Measurements from ENCODE around the gene PAK4. TPM values are rescaled to one million over a fixed set of nuclear protein-coding genes. Genes with fewer than 3 reads are reported as not detected.
"Not testable (repeated sequence)": the region's sequence is repeated elsewhere in the genome, so short reads cannot be mapped to it uniquely, and the experiment has no call there.

The PAK4 gene
- 7.1 and 10.5 TPM in 2 replicates for total RNA-seq (2014; rRNA removed; shearing (Covaris generic))

DNA sequence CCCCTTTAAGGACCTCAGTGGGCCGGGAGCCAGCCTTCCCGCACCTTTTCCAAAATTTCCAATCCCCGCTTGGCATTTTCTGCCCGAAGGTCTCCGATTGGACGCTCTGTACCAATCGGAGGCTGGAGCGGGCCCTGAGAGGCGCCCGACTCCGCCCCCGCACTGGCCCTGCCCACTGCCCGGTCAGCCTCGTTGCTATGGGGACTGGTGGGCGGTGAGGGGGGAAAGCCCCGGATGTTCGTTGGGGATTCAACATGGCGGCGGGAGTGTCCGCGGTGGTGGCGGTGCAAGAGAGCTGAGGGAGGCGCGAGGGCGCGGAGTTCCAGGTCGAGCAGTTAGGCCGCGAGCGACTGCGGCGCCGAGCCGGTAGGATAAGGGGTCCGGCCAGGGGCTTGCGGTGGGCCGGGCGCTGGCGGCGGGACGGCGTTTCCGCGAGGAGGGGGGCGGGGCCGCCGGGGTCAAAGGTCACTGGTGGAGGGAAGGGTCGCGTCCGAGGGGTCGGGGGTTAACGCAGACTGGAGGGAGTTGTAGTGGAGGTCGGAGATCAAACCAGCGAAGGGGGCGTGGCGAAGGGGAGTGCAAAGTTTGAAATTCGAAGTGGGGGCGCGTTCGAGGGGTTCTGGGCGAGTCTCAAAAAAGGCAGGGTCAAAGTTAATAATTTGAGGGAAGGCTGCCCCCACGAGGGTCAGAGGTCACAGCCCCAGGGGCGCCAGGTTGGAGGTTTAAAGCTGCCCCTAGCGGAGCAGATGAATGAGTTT lies at the start of gene PAK4:
Gene PAK4 (plus strand): TSS at position 233 of the 758 bp plus-strand sequence. CDS start 43,768 bp downstream, outside the sequence.
- peak; percentile 98 for DNase-seq (ENCODE audit: low read depth)

DNA sequence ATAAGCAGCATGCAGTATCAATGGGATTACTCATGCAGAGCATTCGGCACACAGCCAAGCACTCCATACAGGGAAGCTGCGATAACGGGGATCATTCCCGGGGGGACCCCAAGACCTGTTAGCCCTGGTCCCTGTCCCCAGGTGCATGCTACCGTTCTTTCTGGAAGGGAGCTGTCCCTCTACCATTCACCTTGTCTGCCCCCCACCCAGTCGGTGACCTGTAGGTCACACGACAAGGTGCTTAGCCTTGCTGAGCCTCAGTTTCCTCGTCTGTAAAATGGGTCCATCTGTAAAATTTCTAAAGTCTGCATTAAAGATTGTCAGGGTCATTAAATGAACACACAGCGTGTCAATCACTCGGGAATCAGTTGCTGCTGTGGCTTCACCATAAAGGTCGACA lies 48.3 kb upstream of the PAK4 start:
- DNase-seq (ENCODE audit: low read depth): no peak

DNA sequence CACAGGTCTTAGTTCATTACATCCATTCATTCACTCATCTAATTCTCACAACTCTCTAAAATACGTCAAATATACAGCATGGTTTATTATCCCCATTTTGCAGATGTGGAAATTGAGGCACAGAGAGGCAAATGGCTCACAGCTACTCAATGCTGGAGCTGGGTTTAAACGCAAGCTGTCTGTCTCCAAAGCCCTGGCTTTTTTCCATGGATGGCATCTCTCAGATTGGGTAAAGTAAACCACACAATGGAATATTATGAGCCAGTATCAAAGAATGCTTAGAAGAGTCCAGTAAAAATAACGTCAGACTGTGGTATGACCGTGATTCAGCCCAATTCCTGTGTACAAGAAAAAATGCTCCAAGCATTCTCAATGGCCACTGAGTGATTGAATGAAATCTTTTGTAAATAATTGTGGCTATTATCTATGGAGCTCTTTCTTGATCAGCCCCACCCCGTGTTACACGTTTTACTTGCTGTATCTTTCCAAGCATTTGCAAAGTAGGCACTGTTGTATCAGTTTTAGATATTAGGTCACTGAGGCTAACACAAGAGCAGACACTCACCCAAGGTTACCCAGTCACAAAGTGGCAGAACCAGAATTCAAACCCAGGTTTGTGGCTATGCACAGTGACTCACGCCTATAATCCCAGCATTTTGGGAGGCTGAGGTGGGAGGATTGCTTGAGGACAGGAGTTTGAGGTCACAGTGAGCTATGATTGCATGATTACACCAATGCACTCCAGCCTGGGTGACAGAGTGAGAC lies 47.0 kb upstream of the PAK4 start:
- peak; percentile 98 for DNase-seq (ENCODE audit: low read depth)

DNA sequence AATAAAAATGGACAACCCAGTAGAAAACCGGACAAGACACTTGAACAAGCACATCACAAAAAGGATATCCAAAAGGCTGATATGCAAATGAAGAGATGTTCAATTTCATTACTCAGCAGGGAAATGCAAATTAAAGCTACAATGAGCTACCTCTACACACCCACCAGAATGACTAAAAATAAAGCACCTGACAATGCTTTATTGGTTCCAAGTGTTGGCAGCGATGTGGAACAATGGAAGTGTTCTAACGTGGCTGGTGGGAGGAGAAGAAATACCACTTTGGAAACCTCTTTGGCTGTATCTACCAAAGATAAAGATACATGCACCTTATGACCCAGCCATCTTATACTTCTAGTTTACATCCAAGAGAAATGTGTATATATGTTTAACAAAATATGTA lies 45.2 kb upstream of the PAK4 start:
- no peak for DNase-seq (ENCODE audit: low read depth)

DNA sequence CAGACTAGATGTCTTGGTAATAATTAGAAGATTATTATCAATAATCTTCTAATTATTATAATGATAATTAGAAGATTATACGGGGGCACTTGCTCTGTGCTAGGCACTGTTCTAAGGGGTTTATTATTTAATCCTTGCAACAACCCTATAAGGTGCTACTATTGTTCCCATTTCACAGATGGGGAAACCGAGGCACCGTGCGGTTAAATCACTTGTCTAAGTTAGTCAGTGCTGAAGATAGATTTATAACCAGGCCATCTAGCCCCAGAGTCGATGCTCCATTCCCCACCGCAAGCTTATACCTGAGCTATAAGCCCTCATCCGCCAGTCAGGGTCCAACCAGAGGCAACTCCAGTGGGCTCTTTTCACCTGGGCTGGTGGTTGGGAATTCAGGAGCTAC lies 43.4 kb upstream of the PAK4 start:
- DNase-seq (ENCODE audit: low read depth): no peak

DNA sequence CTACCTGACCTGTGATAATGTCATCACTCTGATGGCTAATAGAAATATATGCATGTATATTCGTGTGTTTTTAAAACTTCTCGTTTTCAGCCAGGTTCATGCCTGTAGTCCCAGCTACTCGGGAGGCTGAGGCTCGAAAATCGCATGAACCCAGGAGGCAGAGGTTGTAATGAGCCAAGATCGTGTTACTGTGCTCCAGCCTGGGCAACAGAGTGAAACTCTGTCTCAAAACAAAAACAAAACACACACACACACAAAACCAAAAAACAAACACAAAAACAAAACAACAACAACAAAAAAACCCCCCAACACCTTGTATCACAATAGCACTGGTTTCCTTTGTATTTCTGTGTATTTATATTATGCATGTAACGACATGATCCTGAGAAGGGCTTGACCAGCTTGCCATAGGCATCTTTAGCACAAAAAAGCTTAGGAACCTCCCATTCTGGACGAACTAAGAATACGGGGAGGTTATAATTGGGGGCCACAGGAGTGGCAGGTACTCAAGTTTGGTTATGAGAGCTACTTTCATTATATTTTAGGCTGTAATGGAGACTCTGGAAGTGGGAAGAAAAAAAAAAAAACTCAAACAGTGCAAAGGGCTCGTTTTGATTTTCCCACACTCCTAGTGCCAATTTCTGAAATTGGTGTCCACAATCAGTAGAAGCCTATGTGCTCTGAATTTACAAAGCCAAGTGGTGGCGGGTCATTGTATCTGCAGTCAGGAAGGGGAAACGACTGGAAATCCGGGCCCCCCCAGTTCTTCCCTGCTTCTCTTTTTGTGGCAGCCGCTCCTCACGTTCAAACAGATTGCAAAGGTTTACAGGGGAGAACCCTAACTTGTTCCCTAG lies 42.6 kb upstream of the PAK4 start:
- DNase-seq (ENCODE audit: low read depth): no peak

DNA sequence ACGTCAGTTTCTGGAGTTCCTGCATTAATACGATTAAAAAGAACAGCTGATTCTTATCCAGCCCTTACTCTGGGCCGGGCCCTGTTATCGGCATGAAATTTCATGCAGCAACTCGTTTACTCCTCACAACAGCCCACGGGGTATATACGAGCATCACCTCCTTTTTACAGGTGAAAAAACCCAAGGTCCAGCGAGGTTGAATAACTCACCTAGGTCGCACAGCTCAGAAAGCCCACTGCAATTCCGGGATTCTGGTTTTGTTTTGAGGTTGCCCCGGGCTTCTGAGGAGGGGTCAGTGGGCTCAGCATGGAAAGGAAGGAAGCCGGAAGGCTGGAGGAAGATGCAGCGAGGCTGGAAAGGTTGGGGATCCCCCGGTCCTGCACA lies 42.0 kb upstream of the PAK4 start:
- no peak for DNase-seq (ENCODE audit: low read depth)

DNA sequence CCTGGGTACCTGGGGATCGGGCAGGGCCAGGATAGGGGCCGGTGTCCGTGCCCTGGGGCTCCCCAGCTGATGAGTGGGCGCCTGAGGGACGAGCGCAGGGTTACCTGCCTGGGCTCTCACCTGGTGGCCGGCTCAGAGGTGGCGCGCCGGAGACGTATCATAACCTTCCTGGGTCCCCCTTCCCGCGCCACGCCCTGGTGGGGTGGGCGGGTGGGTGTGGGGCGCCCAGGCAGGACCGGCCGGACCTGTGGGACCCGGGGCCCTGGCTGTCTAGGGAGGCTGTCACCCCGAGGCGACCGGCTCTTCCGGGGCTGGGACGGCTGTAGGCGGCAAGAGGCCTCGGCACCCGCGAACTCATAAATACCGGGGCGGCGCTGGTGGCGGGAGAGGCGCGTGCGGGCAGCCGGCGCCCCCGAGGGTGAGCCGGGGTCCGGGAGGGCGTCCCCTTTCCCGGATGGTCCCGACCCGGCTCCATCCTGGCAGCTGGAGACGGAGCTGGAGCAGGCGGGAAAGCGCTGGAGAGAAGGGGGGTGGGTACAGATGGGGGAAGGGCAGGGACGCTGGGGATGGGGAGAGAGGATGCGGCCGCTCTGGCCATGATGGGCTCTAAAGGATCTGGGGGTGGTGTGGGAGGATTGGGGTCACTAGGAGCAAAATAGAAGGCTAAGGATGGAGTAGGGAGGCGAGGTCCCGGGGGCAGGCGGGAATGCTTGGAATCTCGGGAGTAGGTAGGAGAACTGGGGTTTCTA lies 41.4 kb upstream of the PAK4 start, which contains the start of gene ACP7:
Gene ACP7 (plus strand): TSS at position 386 of the 749 bp plus-strand sequence. CDS start 902 bp downstream, outside the sequence.
- DNase-seq (ENCODE audit: low read depth): no peak

DNA sequence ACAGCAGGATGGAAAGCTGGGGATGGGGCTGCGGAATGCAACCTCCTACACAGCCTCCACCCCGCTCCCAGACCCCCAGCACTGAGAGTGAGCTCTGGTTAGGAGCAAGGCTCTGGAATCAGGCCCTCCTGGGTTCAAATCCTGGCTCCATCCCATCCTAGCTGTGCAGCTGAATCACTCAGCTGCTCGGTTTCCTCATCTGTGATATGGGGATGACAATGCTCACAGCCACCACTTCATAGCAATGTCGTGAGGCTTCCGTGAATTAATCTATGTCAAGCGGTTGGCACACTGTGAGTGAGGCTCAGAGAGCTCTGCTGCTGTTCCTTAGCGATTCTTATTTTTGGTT lies 40.9 kb upstream of the PAK4 start:
- no peak for DNase-seq (ENCODE audit: low read depth)

DNA sequence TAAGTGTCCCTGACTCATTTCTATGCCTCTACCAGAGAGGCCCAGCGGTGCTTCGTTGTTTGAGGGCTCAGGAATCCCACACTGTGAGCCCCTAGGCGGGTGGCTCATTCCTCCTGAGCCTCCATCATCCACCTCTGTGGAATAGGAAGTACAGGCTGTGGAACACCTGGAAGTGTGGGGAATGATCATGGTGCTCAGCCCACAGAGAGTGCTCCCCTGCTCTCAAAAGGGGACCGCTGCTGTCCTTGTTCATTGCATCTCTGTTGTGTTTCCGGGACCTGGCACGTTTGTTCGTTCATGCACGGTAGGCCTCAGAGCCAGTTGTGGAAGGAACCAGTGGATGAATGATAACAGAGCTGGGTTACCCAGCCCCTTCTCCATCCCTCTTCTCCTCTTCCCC lies 40.2 kb upstream of the PAK4 start:
- DNase-seq (ENCODE audit: low read depth): no peak

DNA sequence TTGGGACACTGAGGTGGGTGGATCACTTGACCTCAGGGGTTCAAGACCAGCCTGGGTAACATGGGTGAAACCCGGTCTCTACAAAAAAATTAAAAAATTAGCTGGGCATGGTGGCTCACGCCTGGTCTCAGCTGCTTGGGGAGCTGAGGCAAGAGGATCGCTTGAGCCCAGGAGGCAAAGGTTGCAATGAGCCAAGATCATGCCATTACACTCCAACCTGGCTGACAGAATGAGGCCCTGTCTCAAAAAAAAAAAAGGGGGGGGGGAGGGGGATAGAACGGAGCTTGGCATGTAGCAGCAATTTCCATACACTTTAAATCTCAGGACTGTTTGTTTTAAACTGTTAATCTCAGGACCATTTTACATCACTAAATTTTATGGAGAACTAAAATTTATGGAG lies 39.2 kb upstream of the PAK4 start:
- DNase-seq (ENCODE audit: low read depth): no peak

DNA sequence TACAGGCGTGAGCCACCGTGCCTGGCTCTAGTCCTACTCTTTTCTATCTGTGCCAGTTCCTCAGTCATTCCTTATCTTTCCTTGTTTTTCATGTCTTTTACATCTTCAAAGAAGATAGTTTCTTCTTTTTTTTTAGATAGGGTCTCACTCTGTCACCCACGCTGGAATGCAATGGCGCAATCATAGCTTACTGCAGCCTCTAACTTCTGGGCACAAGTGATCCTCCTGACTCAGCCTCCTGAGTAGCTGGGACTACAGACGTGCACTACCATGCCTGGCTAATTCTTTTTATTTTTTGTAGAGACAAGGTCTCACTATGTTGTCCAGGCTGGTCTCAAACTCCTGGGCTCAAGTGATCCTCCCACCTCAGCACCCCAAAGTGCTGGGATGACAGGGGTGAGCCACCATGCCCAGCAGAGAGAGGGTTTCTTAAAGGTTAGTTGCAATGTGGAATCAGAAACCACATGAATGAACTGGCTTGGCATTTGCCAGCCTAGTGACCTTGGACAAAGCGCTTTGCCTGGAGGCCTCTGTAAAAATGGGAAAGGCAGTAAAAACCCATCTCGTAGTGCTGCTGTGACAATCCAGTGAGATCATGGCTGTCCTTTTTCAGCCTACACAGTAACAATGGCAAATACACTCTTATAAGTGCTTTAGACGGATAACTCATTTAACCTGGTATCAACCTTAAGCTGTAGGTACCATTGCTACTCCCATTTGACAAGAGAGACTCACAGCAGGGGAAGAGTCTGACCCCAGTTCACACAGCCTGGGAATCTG lies 37.5 kb upstream of the PAK4 start:
- DNase-seq (ENCODE audit: low read depth): no peak

DNA sequence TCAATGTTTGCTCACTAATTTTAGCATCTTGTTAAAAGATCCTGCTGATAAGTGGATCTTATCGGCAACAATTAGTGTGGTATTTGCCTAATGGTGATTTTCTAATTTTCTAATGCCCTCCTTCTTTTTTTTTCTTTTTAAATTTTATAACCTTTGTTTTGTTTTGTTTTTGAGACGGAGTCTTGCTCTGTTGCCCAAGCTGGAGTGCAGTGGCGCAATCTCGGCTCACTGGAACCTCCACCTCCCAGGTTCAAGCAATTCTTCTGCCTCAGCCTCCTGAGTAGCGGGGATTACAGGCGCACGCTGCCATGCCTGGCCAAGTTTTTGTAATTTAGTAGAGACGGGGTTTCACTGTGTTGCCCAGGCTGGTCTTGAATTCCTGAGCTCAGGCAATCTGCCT lies 35.6 kb upstream of the PAK4 start:
- not testable (repeated sequence) for DNase-seq (ENCODE audit: low read depth)

DNA sequence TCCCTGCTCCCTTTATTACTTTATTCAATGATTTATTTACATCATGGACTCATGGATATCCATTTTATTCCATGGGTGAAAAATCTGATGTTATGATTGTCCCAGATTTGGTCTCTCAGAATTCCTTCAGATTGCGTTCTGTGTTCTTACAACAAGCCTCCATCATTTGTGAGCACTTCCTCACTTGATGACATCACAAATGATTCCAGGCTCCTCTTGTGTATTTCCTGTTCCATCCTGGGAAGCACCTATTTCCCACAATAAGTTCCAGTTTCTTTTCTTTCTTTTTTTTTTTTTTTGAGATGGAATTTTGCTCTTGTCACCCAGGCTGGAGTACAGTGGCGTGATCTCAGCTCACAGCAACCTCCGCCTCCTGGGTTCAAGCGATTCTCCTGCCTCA lies 34.7 kb upstream of the PAK4 start:
- no peak for DNase-seq (ENCODE audit: low read depth)

DNA sequence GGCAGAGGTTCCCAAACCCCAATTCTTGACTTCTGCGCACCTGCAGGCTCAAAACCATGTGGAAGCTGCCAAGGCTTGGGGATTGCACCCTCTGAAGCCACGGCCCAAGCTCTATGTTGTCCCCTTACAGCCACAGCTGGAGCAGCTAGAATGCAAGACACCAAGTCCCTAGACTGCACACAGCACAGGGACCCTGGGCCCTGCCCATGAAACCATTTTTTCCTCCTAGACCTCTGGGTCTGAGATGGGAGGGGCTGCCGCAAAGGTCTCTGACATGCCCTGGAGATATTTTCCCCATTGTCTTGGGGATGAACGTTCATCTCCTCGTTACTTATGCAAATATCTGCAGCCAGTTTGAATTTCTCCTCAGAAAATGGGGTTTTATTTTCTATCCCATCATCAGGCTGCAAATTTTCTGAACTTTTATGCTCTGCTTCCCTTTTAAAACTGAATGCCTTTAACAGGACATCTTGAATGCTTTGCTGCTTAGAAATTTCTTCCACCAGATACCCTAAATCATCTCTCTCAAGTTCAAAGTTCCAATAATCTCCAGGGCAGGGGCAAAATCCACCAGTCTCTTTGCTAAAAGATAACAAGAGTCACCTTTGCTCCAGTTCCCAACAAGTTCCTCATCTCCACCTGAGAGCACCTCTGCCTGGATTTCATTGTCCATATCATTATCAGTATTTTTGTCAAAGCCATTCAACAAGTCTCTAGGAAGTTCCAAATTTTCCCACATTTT lies 29.6 kb upstream of the PAK4 start:
- DNase-seq (ENCODE audit: low read depth): not testable (repeated sequence)

DNA sequence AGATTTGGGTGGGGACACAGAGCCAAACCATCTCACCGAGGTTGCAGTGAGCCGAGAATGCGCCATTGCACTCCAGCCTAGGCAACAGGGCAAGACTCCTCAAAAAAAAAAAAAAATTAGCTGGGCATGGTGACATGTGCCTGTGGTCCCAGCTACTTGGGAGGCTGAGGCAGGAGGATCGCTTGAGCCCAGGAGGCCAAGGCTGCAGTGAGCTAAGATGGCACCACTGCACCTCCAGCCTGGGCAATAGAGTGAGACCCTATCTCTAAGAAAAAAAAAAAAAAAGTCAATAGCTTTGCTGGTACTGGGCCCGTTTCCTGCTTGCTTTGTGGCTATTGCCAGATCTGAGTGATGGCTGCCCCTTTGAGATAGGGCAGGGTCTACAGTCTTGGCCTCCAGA lies 28.3 kb upstream of the PAK4 start:
- DNase-seq (ENCODE audit: low read depth): no peak

DNA sequence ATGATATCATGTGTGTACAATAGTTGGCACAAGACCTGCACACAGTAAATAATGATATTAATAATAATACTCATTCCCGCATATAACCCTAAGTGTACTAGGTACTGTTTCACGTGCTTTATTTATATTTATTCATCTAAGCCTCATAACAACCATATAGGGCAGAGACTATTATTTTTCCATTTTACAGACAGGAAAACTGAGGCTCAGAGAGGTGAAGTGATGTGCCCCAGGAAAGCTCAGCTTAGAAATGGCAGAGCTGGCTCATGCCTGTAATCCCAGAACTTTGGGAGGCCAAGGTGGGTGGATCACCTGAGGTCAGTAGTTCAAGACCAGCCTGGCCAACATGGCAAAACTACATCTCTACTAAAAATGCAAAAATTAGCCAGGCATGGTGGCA lies 27.9 kb upstream of the PAK4 start:
- no peak for DNase-seq (ENCODE audit: low read depth)

DNA sequence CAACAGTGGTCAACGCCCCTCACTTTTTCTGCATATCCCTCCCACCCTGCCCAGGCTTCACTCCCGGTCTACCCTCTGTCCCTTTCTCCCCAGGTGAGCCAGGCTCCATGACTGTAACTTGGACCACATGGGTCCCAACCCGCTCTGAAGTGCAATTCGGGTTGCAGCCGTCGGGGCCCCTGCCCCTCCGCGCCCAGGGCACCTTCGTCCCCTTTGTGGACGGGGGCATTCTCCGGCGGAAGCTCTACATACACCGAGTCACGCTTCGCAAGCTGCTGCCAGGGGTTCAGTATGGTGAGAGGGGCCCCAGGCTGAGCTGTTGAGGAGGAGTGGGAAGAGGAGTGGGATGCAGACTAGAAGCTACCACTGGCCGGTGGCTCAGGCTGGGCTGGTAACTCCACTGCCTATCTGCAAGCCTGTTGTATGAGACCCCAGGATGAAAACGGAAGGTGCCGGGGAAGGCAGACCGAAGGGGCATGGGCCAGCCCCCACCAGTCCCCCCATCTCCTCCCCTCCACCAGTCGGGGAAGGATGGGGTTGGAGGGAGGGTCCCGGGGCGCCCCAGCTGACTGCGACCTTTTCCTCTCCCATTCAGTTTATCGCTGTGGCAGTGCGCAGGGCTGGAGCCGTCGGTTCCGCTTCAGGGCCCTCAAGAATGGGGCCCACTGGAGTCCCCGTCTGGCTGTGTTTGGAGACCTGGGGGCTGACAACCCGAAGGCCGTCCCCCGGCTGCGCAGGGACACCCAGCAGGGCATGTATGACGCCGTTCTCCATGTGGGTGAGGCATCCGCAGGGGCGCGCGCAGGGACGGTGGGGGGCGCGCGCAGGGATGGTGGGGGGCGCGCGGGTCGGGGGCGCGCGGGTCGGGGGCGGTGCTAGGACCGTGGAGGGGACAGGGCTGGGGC lies 27.0 kb upstream of the PAK4 start:
- no peak for DNase-seq (ENCODE audit: low read depth)

DNA sequence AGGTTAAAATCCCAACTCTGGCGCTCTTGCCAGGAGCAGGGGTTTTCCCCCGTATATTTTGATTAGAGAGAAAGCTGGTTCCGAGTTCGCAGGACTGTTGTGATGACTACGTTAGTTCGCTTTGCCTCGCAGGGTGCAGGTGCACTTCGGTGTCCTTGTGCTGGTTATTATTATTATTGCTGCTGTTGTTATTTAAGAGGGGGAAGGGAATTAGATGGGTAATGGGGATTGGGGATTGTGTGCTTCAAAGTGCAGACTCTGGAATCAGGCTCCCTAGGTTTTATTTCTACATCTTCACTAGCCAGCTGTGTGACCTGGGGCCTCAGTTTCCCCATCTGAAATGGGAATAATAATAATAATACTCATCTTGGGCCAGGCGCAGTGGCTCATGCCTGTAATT lies 26.2 kb upstream of the PAK4 start:
- no peak for DNase-seq (ENCODE audit: low read depth)
